ENCODE measurements around the gene TRPM5.

DNA sequence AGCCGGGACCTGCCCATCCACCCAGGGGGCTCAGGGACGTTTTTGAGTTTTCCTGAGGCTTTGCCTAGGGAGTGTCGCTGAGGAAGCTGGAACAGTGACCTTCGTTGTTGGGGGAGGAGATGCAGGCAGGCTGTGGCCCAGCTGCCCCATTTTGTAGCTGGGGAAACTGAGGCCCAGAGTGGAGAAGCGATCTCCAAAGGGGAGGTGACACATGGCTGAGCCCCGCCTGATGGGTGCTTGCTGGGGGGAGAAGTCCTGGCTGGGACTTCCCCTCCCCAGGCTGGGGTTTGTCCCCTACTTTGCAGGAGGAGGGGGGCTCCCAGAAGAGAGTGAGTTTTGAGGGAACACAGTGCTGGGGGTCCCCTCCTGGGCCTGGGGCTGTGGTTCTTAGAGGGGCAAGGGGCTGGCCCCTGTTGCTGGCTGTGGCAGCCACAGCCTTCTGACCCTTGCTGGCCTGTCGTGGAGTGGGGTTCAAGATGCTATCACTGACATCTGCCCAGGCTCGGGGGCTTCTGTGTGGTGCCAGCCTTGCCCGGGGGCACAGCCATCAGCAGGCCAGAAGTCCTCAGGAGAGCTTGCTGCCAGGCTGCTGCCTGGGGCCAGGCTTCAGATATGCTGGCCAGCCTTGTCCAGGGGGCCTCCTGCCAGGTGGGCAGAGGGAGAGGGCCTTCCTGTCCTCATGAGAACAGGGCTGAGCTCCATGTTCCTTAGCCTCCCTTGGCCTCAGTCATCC lies 21.9 kb upstream of the TRPM5 start:
- TF ChIP-seq, protein P1, sequence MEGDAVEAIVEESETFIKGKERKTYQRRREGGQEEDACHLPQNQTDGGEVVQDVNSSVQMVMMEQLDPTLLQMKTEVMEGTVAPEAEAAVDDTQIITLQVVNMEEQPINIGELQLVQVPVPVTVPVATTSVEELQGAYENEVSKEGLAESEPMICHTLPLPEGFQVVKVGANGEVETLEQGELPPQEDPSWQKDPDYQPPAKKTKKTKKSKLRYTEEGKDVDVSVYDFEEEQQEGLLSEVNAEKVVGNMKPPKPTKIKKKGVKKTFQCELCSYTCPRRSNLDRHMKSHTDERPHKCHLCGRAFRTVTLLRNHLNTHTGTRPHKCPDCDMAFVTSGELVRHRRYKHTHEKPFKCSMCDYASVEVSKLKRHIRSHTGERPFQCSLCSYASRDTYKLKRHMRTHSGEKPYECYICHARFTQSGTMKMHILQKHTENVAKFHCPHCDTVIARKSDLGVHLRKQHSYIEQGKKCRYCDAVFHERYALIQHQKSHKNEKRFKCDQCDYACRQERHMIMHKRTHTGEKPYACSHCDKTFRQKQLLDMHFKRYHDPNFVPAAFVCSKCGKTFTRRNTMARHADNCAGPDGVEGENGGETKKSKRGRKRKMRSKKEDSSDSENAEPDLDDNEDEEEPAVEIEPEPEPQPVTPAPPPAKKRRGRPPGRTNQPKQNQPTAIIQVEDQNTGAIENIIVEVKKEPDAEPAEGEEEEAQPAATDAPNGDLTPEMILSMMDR (IDR thresholded peaks at IDR 0.05): no peak
- no peak for TF ChIP-seq EP300 (IDR thresholded peaks at IDR 0.05)

Data from esophagus muscularis mucosa (tissue), 3 donors.